ENCODE results near the gene PRKCG.
"Not testable (repeated sequence)": the region's sequence is repeated elsewhere in the genome, so short reads cannot be mapped to it uniquely, and the experiment has no call there.

Gene PRKCG

DNA sequence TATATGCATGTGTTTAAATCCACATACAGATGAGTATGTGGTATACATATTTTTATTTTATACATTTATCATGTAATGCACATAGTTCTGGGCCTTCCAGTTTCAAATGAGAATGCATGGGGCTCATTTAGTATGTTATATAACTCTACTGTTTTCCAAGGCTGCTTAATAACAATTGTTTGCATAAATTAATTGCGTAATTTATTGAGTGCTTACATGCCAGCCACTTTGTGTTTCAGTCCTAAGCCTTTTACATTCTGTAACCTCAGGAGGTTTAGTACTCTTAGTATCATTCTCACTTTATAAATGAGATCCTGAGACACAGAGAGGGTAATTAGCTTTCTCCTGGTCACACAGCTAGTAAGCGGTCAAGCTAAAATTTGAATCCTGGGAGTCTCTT lies 64.0 kb downstream of the PRKCG start:
- DNase-seq: no peak

DNA sequence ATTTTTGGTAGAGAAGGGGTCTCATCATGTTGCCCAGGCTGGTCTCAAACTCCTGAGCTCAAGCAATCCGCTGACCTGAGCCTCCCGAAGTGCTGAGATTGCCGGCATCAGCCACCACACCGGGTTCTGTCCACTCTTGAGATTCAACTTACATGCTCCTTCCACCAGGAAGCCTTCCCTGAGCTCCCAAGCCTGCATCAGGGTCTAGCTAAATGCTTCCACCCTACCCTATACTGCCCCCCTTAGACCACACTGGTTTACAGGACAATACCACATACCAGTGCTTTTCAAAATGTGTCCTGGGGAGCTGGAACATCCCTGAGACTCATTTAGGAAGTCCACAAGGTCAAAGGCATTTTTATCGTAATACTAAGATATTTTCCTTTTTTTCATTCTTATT lies 65.6 kb downstream of the PRKCG start:
- DNase-seq: no peak

DNA sequence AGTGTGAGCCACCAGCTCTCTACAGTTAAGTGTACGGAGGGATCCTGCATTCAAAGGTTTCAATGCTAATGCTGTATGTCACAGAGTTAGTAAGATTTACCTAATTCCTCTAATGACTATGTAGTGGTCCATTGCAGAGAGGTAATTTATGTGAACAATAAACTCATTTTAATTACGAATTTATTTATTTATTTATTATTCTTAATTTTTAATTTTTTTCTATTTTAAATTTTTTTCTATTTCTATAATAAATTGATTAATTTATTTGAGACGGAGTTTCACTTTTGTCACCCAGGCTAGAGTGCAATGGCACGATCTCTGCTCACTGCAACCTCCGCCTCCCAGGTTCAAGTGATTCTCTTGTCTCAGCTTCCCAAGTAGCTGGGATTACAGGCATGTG lies 66.6 kb downstream of the PRKCG start:
- DNase-seq: not testable (repeated sequence)

DNA sequence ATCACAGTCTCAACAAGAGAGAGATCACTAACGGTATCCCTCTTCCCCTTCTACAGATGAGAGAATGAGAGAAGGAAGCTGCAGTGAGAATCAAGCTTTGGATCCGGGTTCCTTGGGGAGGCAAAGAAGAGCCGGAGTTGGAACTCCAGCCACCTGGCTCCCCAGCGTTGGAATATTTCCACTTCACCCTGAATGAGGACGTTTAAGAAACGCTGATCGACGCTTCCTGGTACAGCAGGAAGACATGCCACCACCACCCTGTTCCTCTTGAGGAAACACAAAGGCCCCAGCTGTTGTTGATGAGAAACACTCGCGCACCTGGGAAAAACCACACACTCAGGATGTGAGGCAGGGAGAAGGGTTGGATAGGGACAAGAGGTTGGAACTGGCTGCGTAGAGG lies 69.4 kb downstream of the PRKCG start:
- DNase-seq: no peak

DNA sequence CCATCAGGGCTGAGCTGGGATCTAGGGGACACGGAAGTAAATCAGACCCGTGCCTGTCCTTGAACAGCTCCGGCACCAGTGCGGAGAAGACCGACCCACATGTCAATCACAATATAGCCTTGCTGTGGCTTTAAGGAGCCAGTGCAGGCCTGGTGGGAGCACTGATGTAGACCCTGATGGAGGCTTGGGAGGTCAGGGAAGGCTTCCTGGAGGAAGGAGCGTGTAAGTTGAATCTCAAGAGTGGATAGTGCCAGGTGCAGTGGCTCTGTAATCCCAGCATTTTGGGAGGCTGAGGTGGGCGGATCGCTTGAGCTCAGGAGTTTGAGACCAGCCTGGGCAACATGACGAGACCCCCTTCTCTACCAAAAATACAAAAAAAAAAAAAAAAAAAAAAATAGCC lies 70.0 kb downstream of the PRKCG start:
- DNase-seq: no peak

DNA sequence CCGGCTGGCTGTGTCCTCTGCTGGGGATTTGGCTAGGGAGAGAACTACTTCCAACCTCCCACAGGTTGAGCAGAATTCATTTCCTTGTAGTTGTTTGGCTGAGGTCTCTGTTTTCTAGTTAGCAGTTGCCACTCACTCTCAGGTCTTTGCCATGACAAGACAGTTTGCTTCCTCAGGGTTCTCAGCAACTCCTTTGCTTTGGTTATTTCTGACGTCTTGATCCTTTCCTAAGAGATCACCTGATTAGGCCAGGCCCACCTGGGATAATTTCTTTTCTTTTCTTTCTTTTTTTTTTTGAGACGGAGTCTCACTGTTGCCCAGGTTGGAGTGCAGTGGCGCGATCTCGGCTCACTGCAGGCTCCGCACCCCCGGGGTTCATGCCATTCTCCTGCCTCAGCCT lies 71.4 kb downstream of the PRKCG start:
- no peak for DNase-seq

Measured in midbrain (tissue), 1 donor.